Karpas-422 (cell line): Measurements from ENCODE around the gene CT45A7. TPM values are rescaled to one million over a fixed set of nuclear protein-coding genes. Genes with fewer than 3 reads are reported as not detected.
"Not testable (repeated sequence)": the region's sequence is repeated elsewhere in the genome, so short reads cannot be mapped to it uniquely, and the experiment has no call there.

Experiments used
- DNase-seq: peaks from one replicate; pipeline ENCODE4 v3.0.0-alpha.2; 2015
- H2AFZ ChIP-seq: fragments of 200-600 bp; sonication (generic); 2 replicates; pipeline ENCODE4 v1.6.1; 2014; ENCODE audit warnings: antibody characterized with exemption, low read length, mixed read lengths
- H3K27ac ChIP-seq: fragments of 200-600 bp; sonication (generic); 2 replicates; pipeline ENCODE4 v1.5.1; 2014; ENCODE audit warnings: mild to moderate bottlenecking, low read length, moderate library complexity
- H3K27me3 ChIP-seq: fragments of 200-600 bp; sonication (generic); 2 replicates; pipeline ENCODE4 v1.6.1; 2014; ENCODE audit warnings: low read length, mixed read lengths
- H3K36me3 ChIP-seq: fragments of 200-600 bp; sonication (generic); 2 replicates; pipeline ENCODE4 v1.6.1; 2014; ENCODE audit warnings: low read length, mixed read lengths; ENCODE audit not compliant: insufficient read depth
- H3K4me1 ChIP-seq: fragments of 200-600 bp; sonication (generic); 2 replicates; pipeline ENCODE4 v1.6.1; 2014; ENCODE audit warnings: mild to moderate bottlenecking, low read length, mixed read lengths
- H3K4me2 ChIP-seq: fragments of 200-600 bp; sonication (generic); 2 replicates; pipeline ENCODE4 v1.6.1; 2014; ENCODE audit warnings: low read length, low read depth, mild to moderate bottlenecking; ENCODE audit not compliant: poor library complexity, severe bottlenecking
- H3K4me3 ChIP-seq: fragments of 200-600 bp; sonication (generic); 2 replicates; pipeline ENCODE4 v1.5.1; 2014; ENCODE audit warnings: mild to moderate bottlenecking, antibody characterized with exemption, low read length, mixed read lengths
- H3K79me2 ChIP-seq: fragments of 200-600 bp; sonication (generic); 2 replicates; pipeline ENCODE4 v1.6.1; 2014; ENCODE audit warnings: mild to moderate bottlenecking, low read length, mixed read lengths
- H3K9ac ChIP-seq: fragments of 200-600 bp; sonication (generic); 2 replicates; pipeline ENCODE4 v1.6.0; 2014; ENCODE audit warnings: low read length
- H3K9me2 ChIP-seq: fragments of 200-600 bp; sonication (generic), shearing (Covaris generic); replicated peaks from 2 replicates; pipeline ENCODE4 v1.6.0; 2014; ENCODE audit warnings: mild to moderate bottlenecking, low read length, moderate library complexity; ENCODE audit not compliant: insufficient read depth
- H3K9me3 ChIP-seq: fragments of 300-700, 200-600 bp; sonication (generic); 2 replicates; pipeline ENCODE4 v1.6.1; 2014; ENCODE audit warnings: low read length, mixed read lengths
- H4K20me1 ChIP-seq: fragments of 200-600 bp; sonication (generic); 2 replicates; pipeline ENCODE4 v1.6.1; 2014; ENCODE audit warnings: mild to moderate bottlenecking, antibody characterized with exemption, low read length, low read depth; ENCODE audit not compliant: insufficient read depth
- total RNA-seq: library from RNA; depleted of rRNA; stranded (reverse); fragments of >200 nt; shearing (Covaris generic); gene quantifications from 2 replicates; pipeline ENCODE4 v1.2.3, GENCODE V29; 2014; ENCODE audit warnings: low replicate concordance; rRNA removed

Gene CT45A7, protein sequence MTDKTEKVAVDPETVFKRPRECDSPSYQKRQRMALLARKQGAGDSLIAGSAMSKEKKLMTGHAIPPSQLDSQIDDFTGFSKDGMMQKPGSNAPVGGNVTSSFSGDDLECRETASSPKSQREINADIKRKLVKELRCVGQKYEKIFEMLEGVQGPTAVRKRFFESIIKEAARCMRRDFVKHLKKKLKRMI
- not detected in 2 replicates for total RNA-seq

DNA sequence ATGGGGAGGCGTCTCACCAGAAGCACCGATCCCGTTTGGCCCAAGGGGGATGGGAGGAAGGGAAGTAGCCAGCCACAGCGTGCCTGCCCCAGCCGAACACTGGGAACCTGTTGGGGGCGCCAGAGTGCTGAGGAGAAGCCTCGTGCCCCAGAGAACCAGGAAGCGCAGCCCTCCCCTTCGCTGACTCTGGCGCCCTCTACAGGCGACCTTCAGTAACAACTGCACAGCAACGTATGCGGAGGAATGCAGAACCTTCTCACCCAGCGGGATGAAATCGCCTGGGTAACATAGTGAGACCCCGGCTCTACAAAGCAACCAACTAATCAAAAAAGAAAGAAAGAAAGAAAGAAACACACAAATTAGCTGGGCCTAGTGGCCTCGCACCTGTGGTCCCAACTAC is at the start of gene CT45A7:
TSS of gene CT45A7 (minus strand) at position 101 of the 400 bp plus-strand sequence. CDS start 3,747 bp downstream, outside the sequence.
- H3K27ac ChIP-seq, H3K27me3 ChIP-seq, H3K9ac ChIP-seq, H3K4me2 ChIP-seq, H4K20me1 ChIP-seq, H3K79me2 ChIP-seq, H3K36me3 ChIP-seq, H3K4me1 ChIP-seq, H3K9me2 ChIP-seq, DNase-seq, H2AFZ ChIP-seq, H3K9me3 ChIP-seq, H3K4me3 ChIP-seq: not testable (repeated sequence)

GRCh38 chrX:135882741-135883140 is 45.7 kb upstream of the CT45A7 start:
- not testable (repeated sequence) for H3K4me3 ChIP-seq, H3K36me3 ChIP-seq, H3K27ac ChIP-seq, H3K9me2 ChIP-seq, H2AFZ ChIP-seq, H3K4me1 ChIP-seq, H3K9ac ChIP-seq, DNase-seq, H3K79me2 ChIP-seq, H4K20me1 ChIP-seq, H3K27me3 ChIP-seq, H3K9me3 ChIP-seq, H3K4me2 ChIP-seq

DNA sequence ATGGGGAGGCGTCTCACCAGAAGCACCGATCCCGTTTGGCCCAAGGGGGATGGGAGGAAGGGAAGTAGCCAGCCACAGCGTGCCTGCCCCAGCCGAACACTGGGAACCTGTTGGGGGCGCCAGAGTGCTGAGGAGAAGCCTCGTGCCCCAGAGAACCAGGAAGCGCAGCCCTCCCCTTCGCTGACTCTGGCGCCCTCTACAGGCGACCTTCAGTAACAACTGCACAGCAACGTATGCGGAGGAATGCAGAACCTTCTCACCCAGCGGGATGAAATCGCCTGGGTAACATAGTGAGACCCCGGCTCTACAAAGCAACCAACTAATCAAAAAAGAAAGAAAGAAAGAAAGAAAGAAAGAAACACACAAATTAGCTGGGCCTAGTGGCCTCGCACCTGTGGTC is 34.6 kb upstream of the CT45A7 start, which contains the start of gene CT45A9:
TSS of gene CT45A9 (minus strand) at position 101 of the 400 bp plus-strand sequence. CDS start 3,751 bp downstream, outside the sequence.
- not testable (repeated sequence) for H3K27ac ChIP-seq, DNase-seq

GRCh38 chrX:135854438-135854837 is 17.4 kb upstream of the CT45A7 start, which contains the start of gene CT45A8:
CT45A8 (minus strand) TSS chrX:135854538; CDS start chrX:135850783, 3,755 bp downstream.
- H3K79me2 ChIP-seq, H2AFZ ChIP-seq, H3K4me1 ChIP-seq, DNase-seq, H3K4me2 ChIP-seq, H3K4me3 ChIP-seq, H4K20me1 ChIP-seq, H3K27me3 ChIP-seq, H3K9me3 ChIP-seq, H3K27ac ChIP-seq, H3K9ac ChIP-seq, H3K9me2 ChIP-seq, H3K36me3 ChIP-seq: not testable (repeated sequence)

More for the DNA sequence above, 34.6 kb upstream of the CT45A7 start, which contains the start of gene CT45A9:
- H3K4me2 ChIP-seq, H2AFZ ChIP-seq, H3K9ac ChIP-seq, H3K27me3 ChIP-seq, H3K36me3 ChIP-seq, H3K9me3 ChIP-seq, H3K4me3 ChIP-seq, H3K4me1 ChIP-seq, H3K9me2 ChIP-seq, H4K20me1 ChIP-seq, H3K79me2 ChIP-seq: not testable (repeated sequence)

DNA sequence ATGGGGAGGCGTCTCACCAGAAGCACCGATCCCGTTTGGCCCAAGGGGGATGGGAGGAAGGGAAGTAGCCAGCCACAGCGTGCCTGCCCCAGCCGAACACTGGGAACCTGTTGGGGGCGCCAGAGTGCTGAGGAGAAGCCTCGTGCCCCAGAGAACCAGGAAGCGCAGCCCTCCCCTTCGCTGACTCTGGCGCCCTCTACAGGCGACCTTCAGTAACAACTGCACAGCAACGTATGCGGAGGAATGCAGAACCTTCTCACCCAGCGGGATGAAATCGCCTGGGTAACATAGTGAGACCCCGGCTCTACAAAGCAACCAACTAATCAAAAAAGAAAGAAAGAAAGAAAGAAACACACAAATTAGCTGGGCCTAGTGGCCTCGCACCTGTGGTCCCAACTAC is 17.2 kb downstream of the CT45A7 start, which contains the start of gene CT45A2:
TSS of gene CT45A2 (minus strand) at position 101 of the 400 bp plus-strand sequence. CDS start 3,747 bp downstream, outside the sequence.
- H3K27ac ChIP-seq, H3K36me3 ChIP-seq, H2AFZ ChIP-seq, DNase-seq, H3K9me3 ChIP-seq, H3K4me2 ChIP-seq, H3K9ac ChIP-seq, H4K20me1 ChIP-seq, H3K27me3 ChIP-seq, H3K4me1 ChIP-seq, H3K9me2 ChIP-seq, H3K79me2 ChIP-seq, H3K4me3 ChIP-seq: not testable (repeated sequence)

DNA sequence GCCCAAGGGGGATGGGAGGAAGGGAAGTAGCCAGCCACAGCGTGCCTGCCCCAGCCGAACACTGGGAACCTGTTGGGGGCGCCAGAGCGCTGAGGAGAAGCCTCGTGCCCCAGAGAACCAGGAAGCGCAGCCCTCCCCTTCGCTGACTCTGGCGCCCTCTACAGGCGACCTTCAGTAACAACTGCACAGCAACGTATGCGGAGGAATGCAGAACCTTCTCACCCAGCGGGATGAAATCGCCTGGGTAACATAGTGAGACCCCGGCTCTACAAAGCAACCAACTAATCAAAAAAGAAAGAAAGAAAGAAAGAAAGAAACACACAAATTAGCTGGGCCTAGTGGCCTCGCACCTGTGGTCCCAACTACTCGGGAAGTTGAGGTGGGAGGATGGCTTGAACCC is 34.4 kb downstream of the CT45A7 start, which contains the start of gene CT45A6:
TSS of gene CT45A6 (minus strand) at position 101 of the 400 bp plus-strand sequence. CDS start 3,794 bp downstream, outside the sequence.
- H3K4me3 ChIP-seq, H3K9me3 ChIP-seq, H2AFZ ChIP-seq: not testable (repeated sequence)

GRCh38 chrX:135785403-135785802 is 51.7 kb downstream of the CT45A7 start, which contains the start of gene CT45A5:
CT45A5 (minus strand) TSS chrX:135785503; CDS start chrX:135781729, 3,774 bp downstream.
- H3K27ac ChIP-seq, H3K4me2 ChIP-seq, H3K36me3 ChIP-seq, H3K4me1 ChIP-seq, DNase-seq, H3K9me3 ChIP-seq, H3K9ac ChIP-seq, H2AFZ ChIP-seq, H3K79me2 ChIP-seq, H4K20me1 ChIP-seq, H3K4me3 ChIP-seq, H3K27me3 ChIP-seq, H3K9me2 ChIP-seq: not testable (repeated sequence)

More for the DNA sequence above, 34.4 kb downstream of the CT45A7 start, which contains the start of gene CT45A6:
- not testable (repeated sequence) for H3K4me1 ChIP-seq, H4K20me1 ChIP-seq, H3K79me2 ChIP-seq, H3K9me2 ChIP-seq, H3K9ac ChIP-seq, DNase-seq, H3K27me3 ChIP-seq, H3K36me3 ChIP-seq, H3K27ac ChIP-seq, H3K4me2 ChIP-seq
